GM12873 (cell line): ENCODE measurements around the gene LRRFIP2.

Source experiments
- TF ChIP-seq, protein P1 (sequence below): IDR thresholded peaks from 2 replicates; pipeline ENCODE4 v1.5.1; 2012; ENCODE audit warnings: low read depth, mild to moderate bottlenecking, moderate library complexity, low read length, control low read depth; ENCODE audit not compliant: insufficient read depth; ENCODE audit errors: missing control alignments

The LRRFIP2 gene

DNA sequence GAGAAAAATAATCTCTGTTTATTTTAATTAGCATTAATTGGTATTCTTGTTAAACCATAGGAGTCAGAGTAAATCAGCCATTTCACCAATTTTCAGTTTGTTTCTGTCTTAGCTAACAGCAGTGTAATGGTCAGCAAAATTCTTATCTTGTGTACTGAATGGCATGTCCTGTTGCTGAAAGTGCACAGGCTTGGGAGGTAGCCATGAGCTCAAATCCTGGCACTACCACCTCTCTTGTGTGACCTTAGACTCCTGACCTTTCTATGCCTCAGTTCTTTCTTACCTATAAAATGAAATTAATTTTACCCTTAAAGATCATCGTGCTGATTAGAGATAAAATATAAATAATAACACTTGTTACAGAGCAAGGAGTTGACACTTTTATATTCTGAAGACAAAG is 145.3 kb downstream of the LRRFIP2 start:
- TF ChIP-seq, protein P1, sequence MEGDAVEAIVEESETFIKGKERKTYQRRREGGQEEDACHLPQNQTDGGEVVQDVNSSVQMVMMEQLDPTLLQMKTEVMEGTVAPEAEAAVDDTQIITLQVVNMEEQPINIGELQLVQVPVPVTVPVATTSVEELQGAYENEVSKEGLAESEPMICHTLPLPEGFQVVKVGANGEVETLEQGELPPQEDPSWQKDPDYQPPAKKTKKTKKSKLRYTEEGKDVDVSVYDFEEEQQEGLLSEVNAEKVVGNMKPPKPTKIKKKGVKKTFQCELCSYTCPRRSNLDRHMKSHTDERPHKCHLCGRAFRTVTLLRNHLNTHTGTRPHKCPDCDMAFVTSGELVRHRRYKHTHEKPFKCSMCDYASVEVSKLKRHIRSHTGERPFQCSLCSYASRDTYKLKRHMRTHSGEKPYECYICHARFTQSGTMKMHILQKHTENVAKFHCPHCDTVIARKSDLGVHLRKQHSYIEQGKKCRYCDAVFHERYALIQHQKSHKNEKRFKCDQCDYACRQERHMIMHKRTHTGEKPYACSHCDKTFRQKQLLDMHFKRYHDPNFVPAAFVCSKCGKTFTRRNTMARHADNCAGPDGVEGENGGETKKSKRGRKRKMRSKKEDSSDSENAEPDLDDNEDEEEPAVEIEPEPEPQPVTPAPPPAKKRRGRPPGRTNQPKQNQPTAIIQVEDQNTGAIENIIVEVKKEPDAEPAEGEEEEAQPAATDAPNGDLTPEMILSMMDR, result no peak

DNA sequence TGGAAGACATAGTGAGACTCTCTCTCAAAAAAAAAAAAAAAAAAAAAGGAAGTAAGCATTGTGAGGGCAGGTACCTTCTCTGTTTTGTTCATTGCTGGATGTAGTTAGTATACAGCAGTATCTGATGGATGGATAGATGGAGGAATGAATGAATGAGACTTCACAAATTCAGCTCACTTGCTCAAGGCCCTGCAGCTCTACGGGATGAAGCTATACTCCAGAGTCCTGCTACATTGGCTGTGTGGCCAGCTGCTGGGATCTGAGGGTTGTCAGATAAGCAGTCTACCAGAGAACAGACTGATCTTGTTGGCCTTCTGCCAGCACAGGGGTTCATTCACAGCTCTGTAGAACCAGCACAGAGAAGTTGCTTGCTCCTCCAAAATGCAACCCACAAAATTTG is 146.1 kb downstream of the LRRFIP2 start:
- TF ChIP-seq, protein P1, result no peak

DNA sequence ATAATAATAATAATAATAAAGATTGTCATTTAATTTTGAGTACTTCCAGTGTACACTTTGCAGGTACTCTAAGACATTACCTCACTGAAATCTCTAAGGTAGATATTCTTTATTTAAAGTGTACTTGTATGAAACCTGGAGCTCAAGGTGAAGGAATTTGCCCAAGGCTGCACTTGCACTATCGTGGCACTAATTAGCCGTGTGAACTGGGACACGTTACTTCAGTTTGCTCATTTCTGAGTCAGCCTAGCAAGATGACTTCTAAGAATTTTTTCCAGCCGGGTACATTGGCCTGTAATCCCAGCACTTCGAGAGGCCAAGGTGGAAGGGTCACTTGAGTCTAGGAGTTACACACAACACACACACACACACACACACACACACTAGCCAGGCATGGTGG is 147.5 kb downstream of the LRRFIP2 start:
- TF ChIP-seq, protein P1, result no peak

DNA sequence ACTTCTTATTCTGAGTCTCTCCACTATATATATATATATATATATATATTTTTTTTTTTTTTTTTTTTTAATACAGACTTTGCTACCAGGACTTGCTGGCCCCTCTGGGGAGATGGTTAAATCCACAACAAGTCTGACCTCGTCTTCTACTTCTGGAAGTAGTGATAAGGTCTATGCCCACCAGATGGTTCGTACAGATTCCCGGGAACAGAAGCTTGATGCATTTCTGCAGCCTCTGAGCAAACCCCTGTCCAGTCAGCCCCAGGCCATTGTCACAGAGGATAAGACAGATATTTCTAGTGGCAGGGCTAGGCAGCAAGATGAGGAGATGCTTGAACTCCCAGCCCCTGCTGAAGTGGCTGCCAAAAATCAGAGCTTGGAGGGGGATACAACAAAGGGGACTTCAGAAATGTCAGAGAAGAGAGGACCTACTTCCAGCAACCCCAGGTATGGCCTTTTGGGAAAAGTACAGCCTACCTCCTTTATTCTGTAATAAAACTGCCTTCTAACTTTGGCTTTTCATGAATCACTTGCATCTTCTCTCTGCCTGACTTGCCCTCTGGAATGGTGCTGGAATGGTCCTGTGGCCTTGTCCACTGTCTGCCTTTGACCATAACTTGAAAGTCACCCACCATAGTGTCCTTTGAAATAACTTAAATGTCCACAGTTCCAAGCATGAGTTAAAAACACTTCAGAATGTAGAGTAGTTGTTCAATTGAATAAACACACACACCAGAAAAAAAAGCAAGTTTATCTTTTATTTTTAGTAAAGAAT is 148.6 kb downstream of the LRRFIP2 start:
- TF ChIP-seq, protein P1, result no peak

DNA sequence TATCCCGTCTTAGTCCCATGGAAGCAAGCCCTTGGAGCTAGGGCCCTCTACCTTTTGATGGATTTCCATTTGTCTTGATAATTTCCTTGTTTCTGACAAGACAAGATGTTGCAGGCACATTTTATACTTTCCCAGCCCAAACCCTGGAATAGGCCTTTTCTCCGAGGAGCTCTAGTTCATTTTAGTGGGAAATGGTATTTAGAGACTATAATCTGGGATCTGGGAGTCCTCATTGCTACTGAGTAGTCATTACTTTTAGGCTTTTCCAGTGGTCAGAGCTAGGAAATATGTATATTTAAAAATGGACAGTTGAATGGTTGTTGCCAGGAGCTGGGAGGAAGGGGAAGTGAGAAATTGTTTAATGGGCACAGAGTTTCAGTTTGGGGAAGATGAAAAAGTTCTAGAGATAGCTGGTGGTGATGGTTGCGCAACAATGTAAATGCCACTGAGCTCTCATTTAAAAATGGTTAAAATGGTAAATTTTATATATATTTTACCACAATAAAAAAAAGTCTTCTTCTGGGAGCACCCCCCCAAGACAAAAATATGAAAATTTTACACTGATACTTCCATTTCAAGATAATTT is 149.5 kb downstream of the LRRFIP2 start:
- TF ChIP-seq, protein P1, result no peak

DNA sequence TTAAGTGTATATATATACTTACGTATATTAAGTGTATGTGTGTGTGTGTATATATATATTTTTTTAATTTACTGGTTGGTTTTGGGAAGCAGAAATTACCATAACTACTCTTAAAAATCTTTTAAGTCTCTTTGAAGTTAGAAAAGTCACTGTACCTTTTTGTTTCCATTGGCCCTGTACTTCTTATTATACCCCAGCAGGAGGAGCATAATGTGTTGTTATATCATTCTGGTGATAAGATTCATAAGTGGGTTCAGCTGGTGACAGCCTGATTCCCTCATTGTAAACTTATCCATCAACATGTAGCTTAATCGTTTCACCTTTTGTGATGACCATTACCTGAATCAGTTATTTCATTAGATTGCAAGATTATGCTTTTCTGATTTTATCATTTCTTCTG is 150.3 kb downstream of the LRRFIP2 start:
- TF ChIP-seq, protein P1, result peak; percentile 35

DNA sequence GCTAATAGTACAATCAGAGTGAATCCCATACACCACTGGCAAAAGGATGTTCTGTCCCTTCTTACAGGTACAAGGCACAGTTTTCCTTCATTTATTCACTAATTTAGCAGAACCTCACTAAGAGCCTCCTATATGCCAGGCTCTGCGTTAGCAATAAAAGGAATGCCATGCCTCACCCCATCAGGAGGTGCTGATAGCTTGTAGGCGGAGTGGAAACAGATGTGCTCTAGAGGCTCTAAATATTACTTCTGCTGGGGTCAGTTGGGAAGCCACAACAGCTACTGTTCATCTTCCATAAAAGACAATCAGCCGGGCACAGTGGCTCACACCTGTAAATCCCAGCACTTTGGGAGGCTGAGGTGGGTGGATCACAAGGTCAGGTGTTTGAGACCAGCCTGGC is 156.7 kb downstream of the LRRFIP2 start:
- TF ChIP-seq, protein P1, result no peak
